Spleen (tissue), 7 donors: Measurements from ENCODE around the gene C3orf18.

Experiments
- POLR2A ChIP-seq, 3 donors: fragments of 450-650 bp; IDR thresholded peaks; one replicate each; pipeline ENCODE4 v1.5.1; 2017; ENCODE audit warnings: antibody characterized with exemption in 3 of 3, mild to moderate bottlenecking in 1 of 3
- TF ChIP-seq, protein P1 (sequence below), 11 experiments: fragments of 200-600 bp in 7 of 11; fragments of 450-650 bp in 4 of 11; sonication (generic) in 4 of 11; IDR thresholded peaks in 8 of 11; conservative IDR thresholded peaks in 3 of 11; 1 replicate in 7 of 11; 2 replicates in 4 of 11; pipeline versions ENCODE4 v1.4.0 to v1.8.0; 2016 to 2021; ENCODE audit warnings: antibody characterized with exemption in 11 of 11, inconsistent platforms in 4 of 11, mild to moderate bottlenecking in 1 of 11
- donor health status: DM: no; HTN: no; CAD: no; lungs with moderate emphysema.
- donor health status: DM: no; HTN: no; CAD: no.
- donor health status: DM: no; HTN: no; CAD: no.

DNA sequence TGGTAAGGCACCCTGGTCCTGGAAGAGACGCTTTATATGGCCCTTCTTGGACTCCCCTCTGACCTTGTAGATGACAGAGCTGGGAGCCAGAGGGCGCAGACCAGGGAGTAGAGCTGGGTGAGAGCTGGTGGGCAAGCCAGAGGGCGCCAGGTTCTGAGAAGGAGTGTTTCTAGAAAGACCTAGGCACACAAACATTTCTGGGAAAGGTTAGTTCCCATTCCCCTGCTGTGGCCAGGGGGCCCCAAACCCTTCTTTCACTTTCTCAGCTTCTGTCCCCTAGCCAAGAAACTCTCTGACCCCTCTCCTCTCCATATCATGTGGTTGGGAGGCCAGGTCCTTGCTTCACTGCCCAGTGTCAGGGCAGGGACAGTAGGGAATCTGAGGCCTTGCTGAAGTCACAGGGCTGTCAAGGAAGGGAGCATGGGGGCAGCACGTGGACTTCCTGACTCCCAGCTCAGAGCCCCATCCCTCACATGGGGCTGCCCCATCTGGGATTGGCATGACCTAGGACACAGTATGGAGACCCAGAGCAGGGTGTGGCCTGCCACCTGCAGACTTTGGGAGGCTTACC, 5.3 kb upstream of the C3orf18 start:
- no peak for TF ChIP-seq POLR2A (IDR thresholded peaks at IDR 0.05)
- TF ChIP-seq, protein P1, sequence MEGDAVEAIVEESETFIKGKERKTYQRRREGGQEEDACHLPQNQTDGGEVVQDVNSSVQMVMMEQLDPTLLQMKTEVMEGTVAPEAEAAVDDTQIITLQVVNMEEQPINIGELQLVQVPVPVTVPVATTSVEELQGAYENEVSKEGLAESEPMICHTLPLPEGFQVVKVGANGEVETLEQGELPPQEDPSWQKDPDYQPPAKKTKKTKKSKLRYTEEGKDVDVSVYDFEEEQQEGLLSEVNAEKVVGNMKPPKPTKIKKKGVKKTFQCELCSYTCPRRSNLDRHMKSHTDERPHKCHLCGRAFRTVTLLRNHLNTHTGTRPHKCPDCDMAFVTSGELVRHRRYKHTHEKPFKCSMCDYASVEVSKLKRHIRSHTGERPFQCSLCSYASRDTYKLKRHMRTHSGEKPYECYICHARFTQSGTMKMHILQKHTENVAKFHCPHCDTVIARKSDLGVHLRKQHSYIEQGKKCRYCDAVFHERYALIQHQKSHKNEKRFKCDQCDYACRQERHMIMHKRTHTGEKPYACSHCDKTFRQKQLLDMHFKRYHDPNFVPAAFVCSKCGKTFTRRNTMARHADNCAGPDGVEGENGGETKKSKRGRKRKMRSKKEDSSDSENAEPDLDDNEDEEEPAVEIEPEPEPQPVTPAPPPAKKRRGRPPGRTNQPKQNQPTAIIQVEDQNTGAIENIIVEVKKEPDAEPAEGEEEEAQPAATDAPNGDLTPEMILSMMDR (IDR thresholded peaks at IDR 0.05 in 8 of 11, conservative IDR thresholded peaks at IDR 0.05 in 3 of 11): no peak
